Naive thymus-derived CD4-positive, alpha-beta T cell (primary cell): ENCODE data around the gene PFDN2. TPM values are rescaled to one million over a fixed set of nuclear protein-coding genes. Genes with fewer than 3 reads are reported as not detected.

Experiments used
- ATAC-seq: fragments of 150-1000 bp; cut with Tn5 transposase; 2 replicates; pipeline ENCODE4 v1.10.0; 2021; ENCODE audit warnings: mild to moderate bottlenecking, moderate library complexity
- CTCF ChIA-PET: fragments of 350-600 bp; sonication (Branson Sonifier 250); formaldehyde crosslinking; loops from one replicate; lab custom pipeline; 2021; ENCODE audit warnings: antibody characterized with exemption; lab: Charles Lee
- POLR2A ChIA-PET: fragments of 350-600 bp; sonication (Branson Sonifier 250); formaldehyde crosslinking; loops from one replicate; lab custom pipeline; 2021; ENCODE audit warnings: antibody characterized with exemption, inconsistent platforms; lab: Charles Lee
- DNase-seq, 9 donors: peaks; one replicate each; pipeline versions ENCODE4 v3.0.0 to v3.0.0-alpha.2; 2020 to 2022; ENCODE audit warnings: mixed read lengths in 1 of 9
- H3K27ac ChIP-seq: one replicate; pipeline ENCODE4 v1.7.0; 2013; ENCODE audit warnings: mild to moderate bottlenecking, low read depth, low read length, moderate library complexity
- H3K27me3 ChIP-seq, 2 donors: one replicate each; pipeline ENCODE4 v1.7.0; 2013; ENCODE audit warnings: low read length in 2 of 2, mild to moderate bottlenecking in 2 of 2, moderate library complexity in 2 of 2; ENCODE audit not compliant: control insufficient read depth in 2 of 2, insufficient read depth in 2 of 2
- H3K36me3 ChIP-seq, 3 experiments: 1 replicate in 2 of 3; 2 replicates in 1 of 3; pipeline ENCODE4 v1.7.0; 2013; ENCODE audit warnings: low read length in 3 of 3, mild to moderate bottlenecking in 3 of 3, moderate library complexity in 1 of 3; ENCODE audit not compliant: insufficient read depth in 3 of 3, control insufficient read depth in 2 of 3
- H3K4me1 ChIP-seq, 2 donors: one replicate each; pipeline ENCODE4 v1.7.0; 2013; ENCODE audit warnings: low read length in 2 of 2, mild to moderate bottlenecking in 2 of 2, moderate library complexity in 1 of 2; ENCODE audit not compliant: control insufficient read depth in 2 of 2, insufficient read depth in 2 of 2
- H3K4me3 ChIP-seq: 2 replicates; pipeline ENCODE4 v1.7.0; 2013; ENCODE audit warnings: mild to moderate bottlenecking, low read length
- H3K9me3 ChIP-seq, 3 experiments: 1 replicate in 2 of 3; 2 replicates in 1 of 3; pipeline ENCODE4 v1.7.0; 2013; ENCODE audit warnings: low read length in 3 of 3; ENCODE audit not compliant: control insufficient read depth in 2 of 3
- H3K27ac Mint-ChIP-seq, 9 donors: one replicate each; pipeline ENCODE4 v1.8.0; 2020 to 2022; ENCODE audit warnings: mixed read lengths in 9 of 9, mild to moderate bottlenecking in 8 of 9, moderate library complexity in 5 of 9, inconsistent platforms in 2 of 9
- H3K27me3 Mint-ChIP-seq, 5 donors: one replicate each; pipeline ENCODE4 v1.8.0; 2021 to 2022; ENCODE audit warnings: mixed read lengths in 5 of 5, mild to moderate bottlenecking in 1 of 5
- H3K36me3 Mint-ChIP-seq, 5 donors: one replicate each; pipeline ENCODE4 v1.8.0; 2020 to 2022; ENCODE audit warnings: mixed read lengths in 5 of 5, mild to moderate bottlenecking in 3 of 5, inconsistent platforms in 1 of 5
- H3K4me1 Mint-ChIP-seq, 7 donors: one replicate each; pipeline ENCODE4 v1.8.0; 2020 to 2022; ENCODE audit warnings: mixed read lengths in 7 of 7, mild to moderate bottlenecking in 3 of 7, inconsistent platforms in 1 of 7
- H3K4me3 Mint-ChIP-seq, 10 donors: one replicate each; pipeline ENCODE4 v1.8.0; 2020 to 2022; ENCODE audit warnings: mild to moderate bottlenecking in 10 of 10, mixed read lengths in 10 of 10, moderate library complexity in 6 of 10, inconsistent platforms in 2 of 10
- H3K9me3 Mint-ChIP-seq, 11 donors: one replicate each; pipeline ENCODE4 v1.8.0; 2020 to 2022; ENCODE audit warnings: mixed read lengths in 11 of 11, mild to moderate bottlenecking in 4 of 11, inconsistent platforms in 1 of 11, moderate library complexity in 1 of 11
- intact Hi-C, 2 donors: fragments of 100-400 bp; cut with micrococcal nuclease; formaldehyde crosslinking; loops; one replicate each; pipeline ENCODE4 v1.15.1; 2023
- polyA plus RNA-seq, 2 donors: library from polyadenylated mRNA; unstranded; fragments of 300-500 nt; fragmentation: Illumina TruSeq; gene quantifications; one replicate each; pipeline ENCODE4 v1.2.3, GENCODE V29; 2021
- total RNA-seq, 6 experiments: library from RNA in 5 of 6; stranded (reverse) in 5 of 6; gene quantifications; 1 replicate in 5 of 6; 2 replicates in 1 of 6; pipeline ENCODE4 v1.2.3 and lab custom pipeline; 2021 to 2026

PFDN2 gene
- total and polyA plus RNA-seq, 7 experiments from 2014 or later = 32.0 to 84.0 (median 37.1) TPM

GRCh38 chr1:161100556-161100955, 17.3 kb downstream of the PFDN2 start:
- no peaks in the 10 kb centered on the region for H3K9me3 ChIP-seq
- Mint-ChIP-seq H3K4me1 (peaks cover 21 to 40% (median 31%) of the 10 kb centered on the region in 7 donors), H3K36me3 (peaks cover 0 to 13% (median 5%) of the 10 kb centered on the region in 5 donors), H3K27me3 (peaks cover 0 to 5% (median 0%) of the 10 kb centered on the region in 5 donors), H3K27ac (no peak overlapping the region), H3K9me3 (peaks cover 0 to 10% (median 0%) of the 10 kb centered on the region in 11 donors), H3K4me3 (no peak overlapping the region)
- DNase-seq = no peak
- ChIA-PET POLR2A (interaction anchor here (0.7 to 7.4 kb wide), 4 partner anchors 11 to 58 kb away, joined by 3 to 106 read pairs (median 37); partner anchors contain the start of genes ARHGAP30, TSTD1 and USF1), CTCF (interaction anchor here (0.8 to 7.4 kb wide), 5 partner anchors 30 to 104 kb away, joined by 3 to 123 read pairs (median 74); partner anchors contain the start of genes ARHGAP30 and TSTD1)
- intact Hi-C loops = no loop called here
- H3K27ac ChIP-seq = no peak overlapping the region
- no peak overlapping the region for H3K4me3 ChIP-seq
- peaks cover 0 to 25% (median 7%) of the 10 kb centered on the region in 3 experiments for H3K36me3 ChIP-seq
- no peaks in the 10 kb centered on the region for H3K27me3 ChIP-seq
- ATAC-seq = no peak
- peaks cover 9 to 11% of the 10 kb centered on the region in 2 donors for H3K4me1 ChIP-seq

- H3K9me3 ChIP-seq = no peaks in the 10 kb centered on the region
- H3K4me1 Mint-ChIP-seq = peaks cover 19 to 43% (median 26%) of the 10 kb centered on the region in 7 donors
- peak overlapping the region; percentile 58 to 81 (median 70) for H3K4me3 Mint-ChIP-seq
- DNase-seq (no peak), ATAC-seq (no peak)
- H3K4me1 ChIP-seq = peaks cover 9 to 11% of the 10 kb centered on the region in 2 donors
- peaks cover 0 to 12% (median 0%) of the 10 kb centered on the region in 5 donors for H3K27me3 Mint-ChIP-seq
- peaks cover 0 to 25% (median 7%) of the 10 kb centered on the region in 3 experiments for H3K36me3 ChIP-seq
- CTCF ChIA-PET = interaction anchor here (0.6 to 7.4 kb wide), 9 partner anchors 13 to 173 kb away, joined by 3 to 123 read pairs (median 6); partner anchors contain the start of genes ARHGAP30, TSTD1 and USF1
- no peak overlapping the region for H3K4me3 ChIP-seq
- no peak overlapping the region for H3K27ac ChIP-seq
- H3K9me3 Mint-ChIP-seq = peaks cover 0 to 10% (median 0%) of the 10 kb centered on the region in 11 donors
- intact Hi-C loops = loop anchor here in 1 of 2 donors (2.0 kb wide), 2 partner anchors 20 to 262 kb away; partner anchors contain the start of genes NIT1 and PFDN2
- H3K27ac Mint-ChIP-seq = peak overlapping the region; percentile 1 to 85 (median 69)
- H3K27me3 ChIP-seq = no peaks in the 10 kb centered on the region
- POLR2A ChIA-PET = interaction anchor here (0.5 to 7.4 kb wide), 6 partner anchors 14 to 432 kb away, joined by 3 to 106 read pairs (median 6); partner anchors contain the start of genes ARHGAP30, TSTD1 and USF1
- H3K36me3 Mint-ChIP-seq = peaks cover 0 to 13% (median 5%) of the 10 kb centered on the region in 5 donors
These were observed 18.6 kb downstream of the PFDN2 start for GRCh38 chr1:161099090-161099802.

GRCh38 chr1:161098210-161099068, 19.4 kb downstream of the PFDN2 start, which contains the start of gene KLHDC9:
KLHDC9 (plus strand) TSS chr1:161098361; CDS start chr1:161098536, 175 bp downstream.
- peak within 1 kb of the TSS; percentile 47 for H3K27ac ChIP-seq
- H3K27ac Mint-ChIP-seq = peak within 1 kb of the TSS; percentile 87 to 100 (median 96)
- H3K27me3 ChIP-seq = no peaks in the 10 kb centered on the region
- peaks cover 0 to 10% (median 0%) of the 10 kb centered on the region in 11 donors for H3K9me3 Mint-ChIP-seq
- DNase-seq (peak; percentile 29 to 68 (median 42)), ATAC-seq (peak; percentile 57)
- peak within 1 kb of the TSS; percentile 81 to 94 (median 90) for H3K4me3 Mint-ChIP-seq
- H3K4me1 Mint-ChIP-seq = peaks cover 18 to 40% (median 23%) of the 10 kb centered on the region in 7 donors
- ChIA-PET CTCF (interaction anchor here (0.6 to 7.4 kb wide), 21 partner anchors 10 to 261 kb away, joined by 3 to 123 read pairs (median 5); partner anchors contain the start of genes ARHGAP30, F11R, TSTD1 and USF1), POLR2A (interaction anchor here (0.5 to 7.4 kb wide), 19 partner anchors 13 to 431 kb away, joined by 3 to 106 read pairs (median 4); partner anchors contain the start of genes ARHGAP30, F11R, NIT1 and PFDN2)
- peaks cover 0 to 25% (median 7%) of the 10 kb centered on the region in 3 experiments for H3K36me3 ChIP-seq
- H3K4me3 ChIP-seq = peak within 1 kb of the TSS; percentile 81
- H3K36me3 Mint-ChIP-seq = peaks cover 0 to 13% (median 5%) of the 10 kb centered on the region in 5 donors
- intact Hi-C loops = loop anchor here in 1 of 2 donors (1.0 to 2.0 kb wide), 3 partner anchors 20 to 262 kb away; partner anchors contain the start of genes NIT1 and PFDN2
- peaks cover 9 to 11% of the 10 kb centered on the region in 2 donors for H3K4me1 ChIP-seq
- H3K27me3 Mint-ChIP-seq = peaks cover 0 to 12% (median 0%) of the 10 kb centered on the region in 5 donors
- no peaks in the 10 kb centered on the region for H3K9me3 ChIP-seq

GRCh38 chr1:161096530-161096929, 21.3 kb downstream of the PFDN2 start:
- H3K36me3 Mint-ChIP-seq = peaks cover 0 to 8% (median 2%) of the 10 kb centered on the region in 5 donors
- ATAC-seq = no peak
- peaks cover 18 to 58% (median 26%) of the 10 kb centered on the region in 7 donors for H3K4me1 Mint-ChIP-seq
- peak overlapping the region in 3 of 10 donors; percentile 30 to 92 (median 81) for H3K4me3 Mint-ChIP-seq
- Histone ChIP-seq H3K27ac (no peak overlapping the region), H3K27me3 (no peaks in the 10 kb centered on the region), H3K4me1 (peaks cover 9 to 11% of the 10 kb centered on the region in 2 donors), H3K9me3 (no peaks in the 10 kb centered on the region), H3K36me3 (peaks cover 0 to 16% (median 4%) of the 10 kb centered on the region in 3 experiments), H3K4me3 (no peak overlapping the region)
- intact Hi-C loops = loop anchor here in 1 of 2 donors (2.0 kb wide), 2 partner anchors 22 to 36 kb away; partner anchors contain the start of genes DEDD, NIT1 and PFDN2
- DNase-seq = no peak
- H3K27me3 Mint-ChIP-seq = peaks cover 0 to 12% (median 0%) of the 10 kb centered on the region in 5 donors
- H3K27ac Mint-ChIP-seq = peak overlapping the region in 7 of 9 donors; percentile 88 to 100 (median 96)
- ChIA-PET CTCF (interaction anchor here (1.5 to 7.4 kb wide), 11 partner anchors 10 to 109 kb away, joined by 3 to 123 read pairs (median 8); partner anchors contain the start of genes ARHGAP30, F11R, TSTD1 and USF1), POLR2A (interaction anchor here (0.5 to 7.4 kb wide), 15 partner anchors 8 to 668 kb away, joined by 3 to 106 read pairs (median 4); partner anchors contain the start of genes ARHGAP30, DEDD, F11R and TSTD1)
- peaks cover 0 to 10% (median 0%) of the 10 kb centered on the region in 11 donors for H3K9me3 Mint-ChIP-seq

GRCh38 chr1:161096015-161096414, 21.8 kb downstream of the PFDN2 start:
- DNase-seq (no peak), ATAC-seq (no peak)
- intact Hi-C loops = loop anchor here in 1 of 2 donors (2.0 kb wide), 2 partner anchors 23 to 37 kb away; partner anchors contain the start of genes DEDD, NIT1 and PFDN2
- Histone ChIP-seq H3K36me3 (peaks cover 0 to 15% (median 0%) of the 10 kb centered on the region in 3 experiments), H3K9me3 (no peaks in the 10 kb centered on the region), H3K27ac (no peak overlapping the region), H3K4me3 (no peak overlapping the region), H3K4me1 (peaks cover 9 to 11% of the 10 kb centered on the region in 2 donors), H3K27me3 (no peaks in the 10 kb centered on the region)
- ChIA-PET POLR2A (interaction anchor here (0.8 to 7.4 kb wide), 5 partner anchors 8 to 58 kb away, joined by 3 to 106 read pairs (median 10); partner anchors contain the start of genes ARHGAP30, TSTD1, UFC1 and USF1), CTCF (interaction anchor here (1.5 to 7.4 kb wide), 7 partner anchors 10 to 98 kb away, joined by 3 to 120 read pairs (median 20); partner anchors contain the start of genes ARHGAP30, TSTD1 and USF1)
- peaks cover 18 to 60% (median 26%) of the 10 kb centered on the region in 7 donors for H3K4me1 Mint-ChIP-seq
- H3K4me3 Mint-ChIP-seq = no peak overlapping the region
- H3K27me3 Mint-ChIP-seq = peaks cover 0 to 12% (median 0%) of the 10 kb centered on the region in 5 donors
- peaks cover 0 to 8% (median 2%) of the 10 kb centered on the region in 5 donors for H3K36me3 Mint-ChIP-seq
- peaks cover 0 to 10% (median 0%) of the 10 kb centered on the region in 11 donors for H3K9me3 Mint-ChIP-seq
- H3K27ac Mint-ChIP-seq = peak overlapping the region in 3 of 9 donors; percentile 59 to 99 (median 95)
